Lower leg skin (tissue), 3 donors: ENCODE measurements around the gene LKAAEAR1.

Experiments used
- POLR2A ChIP-seq, 2 donors: fragments of 450-650 bp; IDR thresholded peaks; one replicate each; pipeline ENCODE4 v1.6.1; 2016 to 2017; ENCODE audit warnings: antibody characterized with exemption in 2 of 2, mild to moderate bottlenecking in 1 of 2, moderate library complexity in 1 of 2
- TF ChIP-seq, protein P1 (sequence below), 3 donors: fragments of 450-650 bp; IDR thresholded peaks; one replicate each; pipeline ENCODE4 v1.5.1; 2016; ENCODE audit warnings: antibody characterized with exemption in 3 of 3, mild to moderate bottlenecking in 3 of 3, moderate library complexity in 2 of 3

DNA sequence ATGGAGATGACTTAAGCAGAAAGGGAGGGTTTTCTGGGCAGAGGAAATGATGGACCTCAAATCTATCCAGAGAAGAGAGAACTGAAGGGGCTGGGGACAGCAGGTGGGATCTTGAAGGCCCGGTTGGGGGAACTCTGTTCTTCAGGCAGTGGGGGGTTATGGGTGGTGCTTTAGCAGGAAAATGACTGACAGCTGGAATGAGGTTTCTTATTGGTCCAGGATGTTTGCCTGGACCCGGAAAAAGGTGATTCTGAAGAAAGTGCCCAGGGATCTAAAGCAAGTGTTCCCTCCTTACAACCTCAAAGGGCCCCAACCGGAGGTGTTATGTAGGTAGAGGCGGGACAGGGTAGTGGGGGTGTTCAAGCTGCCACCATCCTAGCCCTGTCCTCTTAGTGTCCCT, 11.3 kb upstream of the LKAAEAR1 start:
- TF ChIP-seq, protein P1, sequence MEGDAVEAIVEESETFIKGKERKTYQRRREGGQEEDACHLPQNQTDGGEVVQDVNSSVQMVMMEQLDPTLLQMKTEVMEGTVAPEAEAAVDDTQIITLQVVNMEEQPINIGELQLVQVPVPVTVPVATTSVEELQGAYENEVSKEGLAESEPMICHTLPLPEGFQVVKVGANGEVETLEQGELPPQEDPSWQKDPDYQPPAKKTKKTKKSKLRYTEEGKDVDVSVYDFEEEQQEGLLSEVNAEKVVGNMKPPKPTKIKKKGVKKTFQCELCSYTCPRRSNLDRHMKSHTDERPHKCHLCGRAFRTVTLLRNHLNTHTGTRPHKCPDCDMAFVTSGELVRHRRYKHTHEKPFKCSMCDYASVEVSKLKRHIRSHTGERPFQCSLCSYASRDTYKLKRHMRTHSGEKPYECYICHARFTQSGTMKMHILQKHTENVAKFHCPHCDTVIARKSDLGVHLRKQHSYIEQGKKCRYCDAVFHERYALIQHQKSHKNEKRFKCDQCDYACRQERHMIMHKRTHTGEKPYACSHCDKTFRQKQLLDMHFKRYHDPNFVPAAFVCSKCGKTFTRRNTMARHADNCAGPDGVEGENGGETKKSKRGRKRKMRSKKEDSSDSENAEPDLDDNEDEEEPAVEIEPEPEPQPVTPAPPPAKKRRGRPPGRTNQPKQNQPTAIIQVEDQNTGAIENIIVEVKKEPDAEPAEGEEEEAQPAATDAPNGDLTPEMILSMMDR (IDR thresholded peaks at IDR 0.05) = no peak
- no peak for TF ChIP-seq POLR2A (IDR thresholded peaks at IDR 0.05)
